Chondrocyte (in vitro differentiated cells): ENCODE data around the gene LZTFL1. TPM values are rescaled to one million over a fixed set of nuclear protein-coding genes. Genes with fewer than 3 reads are reported as not detected.

Source experiments
- DNase-seq: peaks from one replicate; pipeline ENCODE4 v3.0.0; 2021; ENCODE audit warnings: mixed read lengths, low spot score
- H3K27ac Mint-ChIP-seq: one replicate; pipeline ENCODE4 v1.8.0; 2021; ENCODE audit warnings: mild to moderate bottlenecking, moderate library complexity, mixed read lengths; ENCODE audit not compliant: unreplicated experiment
- H3K27me3 Mint-ChIP-seq: 2 replicates; pipeline ENCODE4 v1.8.0; 2021; ENCODE audit warnings: low read depth, mixed read lengths
- H3K36me3 Mint-ChIP-seq: 2 replicates; pipeline ENCODE4 v1.8.0; 2021; ENCODE audit warnings: low read depth, mixed read lengths
- H3K4me1 Mint-ChIP-seq: 2 replicates; pipeline ENCODE4 v1.8.0; 2021; ENCODE audit warnings: low read depth, mild to moderate bottlenecking, mixed read lengths
- H3K4me3 Mint-ChIP-seq: one replicate; pipeline ENCODE4 v1.8.0; 2021; ENCODE audit warnings: mild to moderate bottlenecking, moderate library complexity, mixed read lengths; ENCODE audit not compliant: unreplicated experiment
- H3K9me3 Mint-ChIP-seq: 2 replicates; pipeline ENCODE4 v1.8.0; 2021; ENCODE audit warnings: low read depth, mixed read lengths
- CTCF ChIP-seq: fragments of 200-600 bp; sonication (generic); IDR thresholded peaks from 2 replicates; pipeline ENCODE4 v1.5.0; 2021; ENCODE audit warnings: antibody characterized with exemption, mild to moderate bottlenecking, moderate library complexity
- total RNA-seq: library from RNA; stranded (reverse); gene quantifications from 3 replicates; pipeline ENCODE4 v1.2.1, GENCODE V29; 2021

The LZTFL1 gene
- total RNA-seq, 1 donor from 2014 or later = 18.1 TPM

- H3K27ac Mint-ChIP-seq = no peak overlapping the region
- H3K9me3 Mint-ChIP-seq = no peaks in the 10 kb centered on the region
- DNase-seq = no peak
- TF ChIP-seq CTCF = no peak
- H3K27me3 Mint-ChIP-seq = peaks cover 34% of the 10 kb centered on the region
- H3K4me3 Mint-ChIP-seq = no peak overlapping the region
- H3K4me1 Mint-ChIP-seq = no peaks in the 10 kb centered on the region
- no peaks in the 10 kb centered on the region for H3K36me3 Mint-ChIP-seq
Measured at GRCh38 chr3:45776301-45776595, 65.7 kb downstream of the LZTFL1 start.

- peaks cover 35% of the 10 kb centered on the region for H3K27me3 Mint-ChIP-seq
- TF ChIP-seq CTCF = no peak
- no peaks in the 10 kb centered on the region for H3K36me3 Mint-ChIP-seq
- H3K4me3 Mint-ChIP-seq = no peak overlapping the region
- H3K9me3 Mint-ChIP-seq = no peaks in the 10 kb centered on the region
- H3K4me1 Mint-ChIP-seq = no peaks in the 10 kb centered on the region
- H3K27ac Mint-ChIP-seq = no peak overlapping the region
- no peak for DNase-seq
Measured at GRCh38 chr3:45775571-45776300, 66.2 kb downstream of the LZTFL1 start.

GRCh38 chr3:45774581-45775521, 67.1 kb downstream of the LZTFL1 start:
- H3K9me3 Mint-ChIP-seq = no peaks in the 10 kb centered on the region
- TF ChIP-seq CTCF = no peak
- no peak for DNase-seq
- no peaks in the 10 kb centered on the region for H3K4me1 Mint-ChIP-seq
- H3K27me3 Mint-ChIP-seq = peaks cover 42% of the 10 kb centered on the region
- H3K27ac Mint-ChIP-seq = no peak overlapping the region
- no peak overlapping the region for H3K4me3 Mint-ChIP-seq
- no peaks in the 10 kb centered on the region for H3K36me3 Mint-ChIP-seq

- TF ChIP-seq CTCF = no peak
- H3K27me3 Mint-ChIP-seq = peaks cover 44% of the 10 kb centered on the region
- H3K9me3 Mint-ChIP-seq = no peaks in the 10 kb centered on the region
- H3K27ac Mint-ChIP-seq = no peak overlapping the region
- H3K36me3 Mint-ChIP-seq = no peaks in the 10 kb centered on the region
- no peak for DNase-seq
- H3K4me1 Mint-ChIP-seq = no peaks in the 10 kb centered on the region
- no peak overlapping the region for H3K4me3 Mint-ChIP-seq
Measured at GRCh38 chr3:45773714-45774449, 68.0 kb downstream of the LZTFL1 start.

Other genes with a start within 250 kb of the LZTFL1 start
- 20.0 to 32.0 TPM (median 29.6 TPM) in 3 replicates for gene LIMD1, start 247.4 kb downstream of the LZTFL1 start, total RNA-seq
- 34.2 to 44.1 TPM (median 34.5 TPM) in 3 replicates for gene SACM1L, start 152.7 kb downstream of the LZTFL1 start, total RNA-seq
- not detected in 3 replicates for gene SLC6A20, start 45.6 kb downstream of the LZTFL1 start, total RNA-seq
- not detected in 3 replicates for gene CCR9, start 44.4 kb upstream of the LZTFL1 start, total RNA-seq
- gene CXCR6, start 101.3 kb upstream of the LZTFL1 start, total RNA-seq = not detected in 3 replicates
- 28.1 to 32.3 TPM (median 31.6 TPM) in 3 replicates for gene FYCO1, start 153.7 kb upstream of the LZTFL1 start, total RNA-seq
- not detected in 3 replicates for gene XCR1, start 185.4 kb upstream of the LZTFL1 start, total RNA-seq